NCI-H187 (cell line): ENCODE results near the gene COPS9.

Experiments used
- DNase-seq, 2 experiments: peaks; one replicate each; lab custom pipeline; 2025; lab: John Stamatoyannopoulos, UW

COPS9 gene

GRCh38 chr2:240136013-240136670 is at the start of gene COPS9:
TSS of gene COPS9 (minus strand) at chr2:240136305. CDS start at chr2:240136284, 21 bp downstream.
- peak; percentile 5 to 41 for DNase-seq

GRCh38 chr2:240184656-240185055 is 48.6 kb upstream of the COPS9 start:
- no peak for DNase-seq

- DNase-seq = no peak
Observed at GRCh38 chr2:240183875-240184590, 47.9 kb upstream of the COPS9 start.

GRCh38 chr2:240183006-240183874 is 47.1 kb upstream of the COPS9 start:
- no peak for DNase-seq

- no peak for DNase-seq
Observed at GRCh38 chr2:240182476-240182875, 46.4 kb upstream of the COPS9 start.

- DNase-seq = no peak
Observed at GRCh38 chr2:240182001-240182400, 45.9 kb upstream of the COPS9 start.

GRCh38 chr2:240179941-240180666 is 44.0 kb upstream of the COPS9 start:
- DNase-seq = no peak

GRCh38 chr2:240179186-240179815 is 43.2 kb upstream of the COPS9 start:
- no peak for DNase-seq

- DNase-seq = no peak
Observed at GRCh38 chr2:240178564-240178963, 42.5 kb upstream of the COPS9 start.

GRCh38 chr2:240174496-240174895 is 38.4 kb upstream of the COPS9 start:
- no peak for DNase-seq

- DNase-seq = no peak
Observed at GRCh38 chr2:240172071-240172895, 36.2 kb upstream of the COPS9 start.

- no peak for DNase-seq
Observed at GRCh38 chr2:240170883-240171282, 34.8 kb upstream of the COPS9 start.

GRCh38 chr2:240170354-240170735 is 34.2 kb upstream of the COPS9 start:
- no peak for DNase-seq

- no peak for DNase-seq
Observed at GRCh38 chr2:240169486-240170353, 33.6 kb upstream of the COPS9 start.

- no peak for DNase-seq
Observed at GRCh38 chr2:240168546-240169361, 32.6 kb upstream of the COPS9 start.

- no peak for DNase-seq
Observed at GRCh38 chr2:240168041-240168440, 31.9 kb upstream of the COPS9 start.

GRCh38 chr2:240167588-240167880 is 31.4 kb upstream of the COPS9 start:
- DNase-seq = no peak

- DNase-seq = no peak
Observed at GRCh38 chr2:240166761-240167587, 30.9 kb upstream of the COPS9 start.
